PC-9 (cell line): ENCODE results near the gene ETS1.

Experiments used
- CTCF ChIP-seq: fragments of 200-600 bp; sonication (generic); conservative IDR thresholded peaks from 2 replicates; pipeline ENCODE4 v1.6.1; 2017; ENCODE audit warnings: mixed run types, antibody characterized with exemption, mild to moderate bottlenecking, moderate library complexity
- EZH2 ChIP-seq: fragments of 200-600 bp; sonication (generic); IDR thresholded peaks from 2 replicates; pipeline ENCODE4 v1.8.0; 2017; ENCODE audit warnings: antibody characterized with exemption, low read depth

GRCh38 chr11:128409476-128409875, 177.9 kb downstream of the ETS1 start:
- no peak for TF ChIP-seq CTCF
- TF ChIP-seq EZH2, result no peak
